K562 treated with DMSO at 1 percent for 48 hours (cell line): Measurements from ENCODE around the gene UQCRHL. TPM values are rescaled to one million over a fixed set of nuclear protein-coding genes. Genes with fewer than 3 reads are reported as not detected.

Experiments
- total RNA-seq: library from RNA; unstranded; fragments of 300-600 nt; gene quantifications from 2 replicates; pipeline ENCODE4 v1.2.3, GENCODE V29; 2022; ENCODE audit warnings: low replicate concordance; ENCODE audit errors: extremely low read depth

The UQCRHL gene
- not detected in 2 replicates for total RNA-seq

GRCh38 chr1:15807549-15807948, at the start of gene UQCRHL:
Gene UQCRHL, minus strand, starts transcription at chr1:15807649. Its CDS starts 0 bp downstream, at chr1:15807649.

DNA sequence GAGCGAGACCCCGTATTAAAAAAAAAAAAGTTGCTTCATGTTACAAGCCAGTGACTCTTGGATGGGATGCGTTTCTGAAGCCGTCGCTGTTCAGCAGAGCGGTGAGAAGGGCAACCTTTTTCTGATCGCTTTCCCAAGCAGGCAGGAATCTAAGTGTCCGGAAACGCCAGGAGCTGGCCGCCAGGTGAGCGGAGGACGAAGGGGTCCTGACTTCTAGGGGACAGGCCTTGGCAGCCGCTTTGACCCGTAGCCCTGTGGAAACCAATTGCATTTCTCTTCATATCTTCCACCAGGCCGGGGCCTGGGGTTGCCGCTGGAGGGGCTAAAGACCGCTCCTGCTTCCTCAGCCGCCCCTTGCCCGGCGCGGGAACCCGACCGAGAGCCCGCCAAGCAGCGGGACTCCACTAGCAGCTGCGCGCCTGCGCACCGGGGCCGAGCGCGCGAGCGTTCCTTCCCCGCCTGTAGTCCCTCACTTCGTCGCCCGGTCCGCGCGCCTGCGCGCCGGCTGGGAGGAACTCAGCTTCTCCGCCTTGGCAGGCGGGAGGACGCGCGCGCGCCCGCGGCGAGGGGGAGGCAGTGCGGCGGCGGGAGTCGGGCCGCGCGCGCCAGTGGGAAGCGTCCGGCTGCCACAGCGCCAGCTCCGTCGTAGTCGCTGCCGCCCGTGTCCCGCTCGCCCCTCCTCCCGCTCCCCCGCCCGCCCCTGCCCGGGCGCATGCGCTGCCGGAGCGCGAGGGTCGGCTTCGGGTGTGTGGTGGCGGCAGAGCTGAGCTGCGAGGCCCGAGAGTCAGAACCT, 39.8 kb upstream of the UQCRHL start, which contains the start of gene SPEN:
Gene SPEN (plus strand): TSS at position 608 of the 793 bp plus-strand sequence. CDS start 361 bp downstream, outside the sequence.

DNA sequence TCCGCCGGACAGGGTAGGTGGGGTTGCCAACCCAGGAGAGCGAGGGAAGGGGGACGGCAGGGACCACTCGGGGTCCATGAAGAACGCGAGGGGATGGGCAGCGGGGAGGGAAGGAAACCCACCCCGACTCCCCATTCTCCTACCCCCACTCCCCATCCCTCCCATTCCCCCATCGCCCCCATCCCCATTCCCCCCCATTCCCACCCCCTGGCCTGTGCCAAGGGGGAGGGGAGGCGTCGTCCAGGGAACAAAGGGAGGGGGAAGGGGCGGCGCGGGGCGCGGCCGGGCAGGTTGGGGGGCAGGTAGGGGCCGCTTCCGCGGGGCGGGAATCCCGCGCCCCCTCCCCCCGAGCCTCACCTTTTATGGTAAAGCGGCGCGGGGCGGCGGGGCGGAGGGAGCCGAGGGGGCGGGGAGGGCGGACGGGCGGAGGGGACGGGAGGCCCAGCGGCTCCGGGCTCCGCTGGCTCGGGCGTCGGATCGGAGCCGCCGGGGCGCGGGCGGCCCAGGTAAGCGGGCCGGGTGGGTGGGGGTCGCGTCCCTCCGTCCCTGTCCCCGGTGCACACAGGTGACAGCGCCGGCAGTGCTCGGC, 49.0 kb downstream of the UQCRHL start, which contains the start of gene FBLIM1:
Gene FBLIM1 (plus strand): TSS at position 453 of the 589 bp plus-strand sequence. CDS start 6,189 bp downstream, outside the sequence.

Other genes with a start within 250 kb of the UQCRHL start
- not detected in 2 replicates for gene AGMAT, start 222.6 kb downstream of the UQCRHL start, total RNA-seq
- gene DDI2, start 190.2 kb downstream of the UQCRHL start, total RNA-seq: not detected in 2 replicates
- 174 TPM in 1 of 2 replicates, not detected in the other for gene PLEKHM2, start 123.3 kb downstream of the UQCRHL start, total RNA-seq
- not detected in 2 replicates for gene SLC25A34, start 71.4 kb downstream of the UQCRHL start, total RNA-seq
- not detected in 2 replicates for gene TMEM82, start 65.2 kb downstream of the UQCRHL start, total RNA-seq
- not detected in 2 replicates for gene FBLIM1, start 48.9 kb downstream of the UQCRHL start, total RNA-seq
- gene SPEN, start 40.1 kb upstream of the UQCRHL start, total RNA-seq: not detected in 2 replicates
- gene ZBTB17, start 168.5 kb upstream of the UQCRHL start, total RNA-seq: not detected in 2 replicates
- not detected in 2 replicates for gene SRARP, start 196.6 kb upstream of the UQCRHL start, total RNA-seq
- gene HSPB7, start 210.4 kb upstream of the UQCRHL start, total RNA-seq: not detected in 2 replicates
- not detected in 2 replicates for gene CLCNKA, start 214.4 kb upstream of the UQCRHL start, total RNA-seq
- not detected in 2 replicates for gene CLCNKB, start 236.1 kb upstream of the UQCRHL start, total RNA-seq